Endothelial cell of umbilical vein (primary cell): ENCODE results near the gene SLC25A34. TPM values are rescaled to one million over a fixed set of nuclear protein-coding genes. Genes with fewer than 3 reads are reported as not detected.

Experiments
- BruUV-seq: library from RNA; stranded (reverse); fragments of 400-500 nt; replicated peaks from 2 replicates; lab custom pipeline; 2021; lab: Mats Ljungman, UMichigan
- CTCF ChIA-PET: fragments of 300-600, 350-600 bp; sonication (Branson Sonifier 250); formaldehyde crosslinking; loops from one replicate; lab custom pipeline; 2021; ENCODE audit warnings: antibody characterized with exemption, inconsistent platforms; lab: Charles Lee
- POLR2A ChIA-PET: fragments of 300-600, 350-600 bp; sonication (Branson Sonifier 250); formaldehyde crosslinking; loops from one replicate; lab custom pipeline; 2021; ENCODE audit warnings: antibody characterized with exemption, inconsistent platforms; lab: Charles Lee
- DNase-seq: peaks from one replicate; pipeline ENCODE4 v3.0.0-alpha.2; 2011; ENCODE audit warnings: low read depth, low spot score
- FAIRE-seq: peaks from 2 replicates; lab custom pipeline; 2011; peaks lifted over from hg19 to GRCh38; lab: Jason Lieb, UNC
- H2AFZ ChIP-seq: 2 replicates; pipeline ENCODE4 v1.6.0; 2012; ENCODE audit warnings: low read depth, low read length, control low read depth, inconsistent platforms
- H3K27ac ChIP-seq: 2 replicates; pipeline ENCODE4 v1.5.1; 2011; ENCODE audit warnings: low read depth, mild to moderate bottlenecking, control low read depth, low read length, moderate library complexity; ENCODE audit not compliant: insufficient read depth
- H3K27me3 ChIP-seq, 2 experiments: 2 replicates each; pipeline versions ENCODE4 v1.6.0 to v1.6.1; 2011; ENCODE audit warnings: low read length in 2 of 2, mixed read lengths in 1 of 2; ENCODE audit not compliant: control insufficient read depth in 2 of 2, insufficient read depth in 2 of 2
- H3K36me3 ChIP-seq, 2 experiments: 2 replicates in 1 of 2; 3 replicates in 1 of 2; pipeline ENCODE4 v1.5.1; 2011; ENCODE audit warnings: low read length in 2 of 2, mild to moderate bottlenecking in 1 of 2, moderate library complexity in 1 of 2; ENCODE audit not compliant: control insufficient read depth in 2 of 2, insufficient read depth in 2 of 2; ENCODE audit errors: extremely low read depth in 1 of 2
- H3K4me1 ChIP-seq: 3 replicates; pipeline ENCODE4 v1.5.1; 2011; ENCODE audit warnings: mild to moderate bottlenecking, low read length; ENCODE audit not compliant: control insufficient read depth, insufficient read depth; ENCODE audit errors: extremely low read depth
- H3K4me2 ChIP-seq: 2 replicates; pipeline ENCODE4 v1.6.1; 2011; ENCODE audit warnings: low read length, control low read depth, mixed read lengths; ENCODE audit not compliant: insufficient read depth
- H3K4me3 ChIP-seq, 3 experiments: fragments of 200-600 bp in 1 of 3; sonication (generic), shearing (Covaris generic) in 1 of 3; replicated peaks in 1 of 3; 2 replicates each; pipeline ENCODE4 v1.5.1; 2011 to 2016; ENCODE audit warnings: control low read depth in 3 of 3, low read length in 3 of 3, mild to moderate bottlenecking in 2 of 3, inconsistent platforms in 1 of 3, low read depth in 1 of 3, moderate library complexity in 1 of 3; ENCODE audit not compliant: insufficient read depth in 1 of 3
- H3K79me2 ChIP-seq: 2 replicates; pipeline ENCODE4 v1.6.0; 2012; ENCODE audit warnings: low read length, inconsistent platforms; ENCODE audit not compliant: control insufficient read depth, insufficient read depth
- H3K9ac ChIP-seq: replicated peaks from 2 replicates; pipeline ENCODE3; 2011; ENCODE audit warnings: low read length, control low read depth; ENCODE audit not compliant: insufficient read depth; ENCODE audit errors: extremely low read depth
- H3K9me1 ChIP-seq: replicated peaks from 3 replicates; pipeline ENCODE4 v1.6.0; 2011; ENCODE audit warnings: mild to moderate bottlenecking, low read length; ENCODE audit not compliant: control insufficient read depth, insufficient read depth; ENCODE audit errors: extremely low read depth
- H3K9me3 ChIP-seq: replicated peaks from 2 replicates; pipeline ENCODE4 v1.5.1; 2012; ENCODE audit warnings: low read length, inconsistent platforms; ENCODE audit not compliant: control insufficient read depth, insufficient read depth
- H4K20me1 ChIP-seq: replicated peaks from 2 replicates; pipeline ENCODE3; 2011; ENCODE audit warnings: mild to moderate bottlenecking, low read length; ENCODE audit not compliant: control insufficient read depth, insufficient read depth; ENCODE audit errors: extremely low read depth
- GATA2 ChIP-seq: IDR thresholded peaks from 2 replicates; pipeline ENCODE4 v1.7.0; 2011; ENCODE audit warnings: low read depth, mild to moderate bottlenecking, moderate library complexity, mixed read lengths, low read length; ENCODE audit not compliant: insufficient read length, insufficient read depth
- JUN ChIP-seq: IDR thresholded peaks from 2 replicates; pipeline ENCODE4 v1.6.1; 2011; ENCODE audit warnings: borderline replicate concordance, low read depth; ENCODE audit not compliant: insufficient read length, insufficient read depth
- MYC ChIP-seq: IDR thresholded peaks from one replicate; pipeline ENCODE4 v1.6.1; 2011; ENCODE audit warnings: mild to moderate bottlenecking, low read depth, low read length
- POLR2A ChIP-seq: IDR thresholded peaks from 2 replicates; pipeline ENCODE4 v1.6.1; 2012; ENCODE audit warnings: low read depth, mild to moderate bottlenecking, control low read depth, low read length
- POLR2AphosphoS5 ChIP-seq: IDR thresholded peaks from 2 replicates; pipeline ENCODE4 v1.6.1; 2012; ENCODE audit warnings: low read depth, mild to moderate bottlenecking, control low read depth, low read length, moderate library complexity; ENCODE audit not compliant: insufficient read depth
- dilution Hi-C: fragments of 300-500 bp; cut with MboI; formaldehyde crosslinking; loops from one replicate; pipeline ENCODE4 v1.15.0; 2019; ENCODE audit warnings: low sequenced_read_pairs; ENCODE audit not compliant: extremely low pct_ligation_motif_present
- intact Hi-C: fragments of 100-400 bp; cut with micrococcal nuclease; formaldehyde crosslinking; loops from one replicate; pipeline ENCODE4 v1.10.0; 2022
- polyA plus RNA-seq, 4 experiments: library from polyadenylated mRNA; depleted of rRNA in 3 of 4; stranded (reverse) in 3 of 4; unstranded in 1 of 4; fragments of >200 nt; gene quantifications; 2 replicates each; pipeline versions ENCODE4 v1.2.1 to v1.2.3, GENCODE V29; 2011 to 2012; ENCODE audit warnings: missing spikeins in 1 of 4
- total RNA-seq: library from RNA; stranded (reverse); gene quantifications from 2 replicates; pipeline ENCODE4 v1.2.3, GENCODE V29; 2021
- TF ChIP-seq, protein P1 (sequence below): IDR thresholded peaks from 2 replicates; pipeline ENCODE4 v1.6.1; 2011; ENCODE audit not compliant: insufficient read depth, insufficient read length
- TF ChIP-seq, protein P2 (sequence below), 2 donors: IDR thresholded peaks; 1 replicate in 1 of 2; 2 replicates in 1 of 2; pipeline ENCODE4 v1.5.1; 2011; ENCODE audit warnings: low read length in 2 of 2, mild to moderate bottlenecking in 2 of 2, moderate library complexity in 2 of 2, control low read depth in 1 of 2, inconsistent platforms in 1 of 2, low read depth in 1 of 2; ENCODE audit not compliant: insufficient read depth in 1 of 2; ENCODE audit errors: extremely low read depth in 1 of 2

The SLC25A34 gene
- total and polyA plus RNA-seq, 2 donors (not counting 3 experiments of a cell fraction or from before 2014, with no cell fraction given): 0.90 to 1.1 TPM

- Histone ChIP-seq H4K20me1 (no peaks in the 10 kb centered on the region), H3K9ac (no peak within 1 kb of the TSS), H3K9me3 (no peaks in the 10 kb centered on the region), H3K36me3 (no peaks in the 10 kb centered on the region), H3K4me3 (no peak within 1 kb of the TSS), H3K4me1 (peaks cover 2% of the 10 kb centered on the region), H3K27me3 (no peaks in the 10 kb centered on the region), H3K79me2 (no peaks in the 10 kb centered on the region), H3K27ac (no peak within 1 kb of the TSS), H3K4me2 (no peak within 1 kb of the TSS), H3K9me1 (no peaks in the 10 kb centered on the region), H2AFZ (no peak within 1 kb of the TSS)
- TF ChIP-seq, protein P1, sequence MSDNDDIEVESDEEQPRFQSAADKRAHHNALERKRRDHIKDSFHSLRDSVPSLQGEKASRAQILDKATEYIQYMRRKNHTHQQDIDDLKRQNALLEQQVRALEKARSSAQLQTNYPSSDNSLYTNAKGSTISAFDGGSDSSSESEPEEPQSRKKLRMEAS: no peak
- TF ChIP-seq GATA2 (no peak), MYC (no peak), POLR2AphosphoS5 (peak; percentile 29), POLR2A (no peak), JUN (no peak)
- TF ChIP-seq, protein P2, sequence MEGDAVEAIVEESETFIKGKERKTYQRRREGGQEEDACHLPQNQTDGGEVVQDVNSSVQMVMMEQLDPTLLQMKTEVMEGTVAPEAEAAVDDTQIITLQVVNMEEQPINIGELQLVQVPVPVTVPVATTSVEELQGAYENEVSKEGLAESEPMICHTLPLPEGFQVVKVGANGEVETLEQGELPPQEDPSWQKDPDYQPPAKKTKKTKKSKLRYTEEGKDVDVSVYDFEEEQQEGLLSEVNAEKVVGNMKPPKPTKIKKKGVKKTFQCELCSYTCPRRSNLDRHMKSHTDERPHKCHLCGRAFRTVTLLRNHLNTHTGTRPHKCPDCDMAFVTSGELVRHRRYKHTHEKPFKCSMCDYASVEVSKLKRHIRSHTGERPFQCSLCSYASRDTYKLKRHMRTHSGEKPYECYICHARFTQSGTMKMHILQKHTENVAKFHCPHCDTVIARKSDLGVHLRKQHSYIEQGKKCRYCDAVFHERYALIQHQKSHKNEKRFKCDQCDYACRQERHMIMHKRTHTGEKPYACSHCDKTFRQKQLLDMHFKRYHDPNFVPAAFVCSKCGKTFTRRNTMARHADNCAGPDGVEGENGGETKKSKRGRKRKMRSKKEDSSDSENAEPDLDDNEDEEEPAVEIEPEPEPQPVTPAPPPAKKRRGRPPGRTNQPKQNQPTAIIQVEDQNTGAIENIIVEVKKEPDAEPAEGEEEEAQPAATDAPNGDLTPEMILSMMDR (IDR thresholded peaks at IDR 0.05; ENCODE audit: extremely low read depth in 1 of 2, insufficient read depth in 1 of 2, low read depth in 1 of 2, low read length in 2 of 2): no peak
- ChIA-PET CTCF (interaction anchor here (1.5 to 4.2 kb wide), 3 partner anchors 8 to 146 kb away, joined by 11 to 31 read pairs (median 14); partner anchors contain the start of gene FBLIM1), POLR2A (no interaction called here)
- intact Hi-C loops (loop anchor here (10.0 kb wide), 1 partner anchor 418 kb away; no protein-coding TSS in a partner anchor), dilution Hi-C loops (no loop called here)
- DNase-seq (no peak), FAIRE-seq (no peak)
- BruUV-seq: no TSS peak
Measured at GRCh38 chr1:15742339-15742801, 6.3 kb downstream of the SLC25A34 start, which contains the start of gene TMEM82. Gene TMEM82 (plus strand): TSS chr1:15742499. CDS start chr1:15742560, 61 bp downstream.
